ENCODE results near the gene ADRB1. TPM values are rescaled to one million over a fixed set of nuclear protein-coding genes. Genes with fewer than 3 reads are reported as not detected.

The ADRB1 gene
- total and polyA plus RNA-seq, 2 donors (not counting 3 experiments of a cell fraction or from before 2014, with no cell fraction given), result 0.23 to 0.97 TPM

GRCh38 chr10:114070710-114071109 is 27.0 kb downstream of the ADRB1 start:
- ChIA-PET CTCF (interaction anchor here (2.4 kb wide), 1 partner anchor 12 kb away, joined by 10 read pairs; no protein-coding TSS in a partner anchor), POLR2A (no interaction called here)
- intact Hi-C loops (cut with micrococcal nuclease) (no loop called here), dilution Hi-C loops (cut with MboI; ENCODE audit: extremely low pct_ligation_motif_present, low sequenced_read_pairs) (no loop called here)
- H3K9ac ChIP-seq (replicated peaks; ENCODE audit: extremely low read depth, insufficient read depth, low read length), result no peak overlapping the region
- DNase-seq (ENCODE audit: low read depth, low spot score), result no peak
- no TSS peak for BruUV-seq (replicated peaks)
- H3K9me1 ChIP-seq (replicated peaks; ENCODE audit: control insufficient read depth, extremely low read depth, insufficient read depth, low read length), result no peaks in the 10 kb centered on the region
- H3K9me3 ChIP-seq (replicated peaks; ENCODE audit: control insufficient read depth, insufficient read depth, low read length), result no peaks in the 10 kb centered on the region
- no peak overlapping the region for H3K27ac ChIP-seq (ENCODE audit: insufficient read depth, low read depth, low read length)
- no peak overlapping the region for H2AFZ ChIP-seq (ENCODE audit: low read depth, low read length)
- no peaks in the 10 kb centered on the region for H4K20me1 ChIP-seq (replicated peaks; ENCODE audit: control insufficient read depth, extremely low read depth, insufficient read depth, low read length)
- H3K36me3 ChIP-seq (ENCODE audit: control insufficient read depth in 2 of 2, extremely low read depth in 1 of 2, insufficient read depth in 2 of 2, low read length in 2 of 2), result no peaks in the 10 kb centered on the region
- no peak overlapping the region for H3K4me2 ChIP-seq (ENCODE audit: insufficient read depth, low read length)
- H3K4me1 ChIP-seq (ENCODE audit: control insufficient read depth, extremely low read depth, insufficient read depth, low read length), result no peaks in the 10 kb centered on the region
- no peak overlapping the region for H3K4me3 ChIP-seq (replicated peaks in 1 of 3; ENCODE audit: insufficient read depth in 1 of 3, low read depth in 1 of 3, low read length in 3 of 3)
- TF ChIP-seq POLR2A (IDR thresholded peaks at IDR 0.05; ENCODE audit: low read depth, low read length), result no peak
- no peak for TF ChIP-seq MAX (IDR thresholded peaks at IDR 0.05; ENCODE audit: insufficient read depth, insufficient read length)
- TF ChIP-seq MYC (IDR thresholded peaks at IDR 0.05; ENCODE audit: low read depth, low read length), result no peak
- TF ChIP-seq CTCF (IDR thresholded peaks at IDR 0.05; ENCODE audit: extremely low read depth in 1 of 2, insufficient read depth in 1 of 2, low read depth in 1 of 2, low read length in 2 of 2), result no peak
- TF ChIP-seq JUN (IDR thresholded peaks at IDR 0.05; ENCODE audit: borderline replicate concordance, insufficient read depth, insufficient read length, low read depth), result no peak
- TF ChIP-seq GATA2 (IDR thresholded peaks at IDR 0.05; ENCODE audit: insufficient read depth, insufficient read length, low read depth, low read length), result no peak
- TF ChIP-seq FOS (IDR thresholded peaks at IDR 0.05; ENCODE audit: borderline replicate concordance, insufficient read depth, low read length), result no peak
- no peak for TF ChIP-seq EZH2 (IDR thresholded peaks at IDR 0.05; ENCODE audit: borderline replicate concordance, low read depth, low read length, severe bottlenecking)
- no peak for TF ChIP-seq POLR2AphosphoS5 (IDR thresholded peaks at IDR 0.05; ENCODE audit: insufficient read depth, low read depth, low read length)
- peaks cover 0 to 2% of the 10 kb centered on the region in 2 experiments for H3K27me3 ChIP-seq (ENCODE audit: control insufficient read depth in 2 of 2, insufficient read depth in 2 of 2, low read length in 2 of 2)
- FAIRE-seq, result no peak
- no peaks in the 10 kb centered on the region for H3K79me2 ChIP-seq (ENCODE audit: control insufficient read depth, insufficient read depth, low read length)

All from endothelial cell of umbilical vein (primary cell).